PC-3 (cell line): ENCODE results near the gene CHD2. TPM values are rescaled to one million over a fixed set of nuclear protein-coding genes. Genes with fewer than 3 reads are reported as not detected.

Source experiments
- ATAC-seq: fragments of 200-7000 bp; cut with Tn5 transposase; 2 replicates; pipeline ENCODE4 v1.9.1; 2020; ENCODE audit warnings: mild to moderate bottlenecking, moderate library complexity
- BruUV-seq: library from RNA; stranded (reverse); fragments of 400-500 nt; replicated peaks from 2 replicates; lab custom pipeline; 2021; lab: Mats Ljungman, UMichigan
- CTCF ChIA-PET: fragments of 300-600 bp; sonication (Branson Sonifier 250); formaldehyde crosslinking; loops from one replicate; lab custom pipeline; 2022; ENCODE audit warnings: antibody characterized with exemption; lab: Charles Lee
- POLR2A ChIA-PET: fragments of 300-600 bp; sonication (Branson Sonifier 250); formaldehyde crosslinking; loops from one replicate; lab custom pipeline; 2022; ENCODE audit warnings: antibody characterized with exemption; ENCODE audit not compliant: unreplicated experiment; lab: Charles Lee
- DNase-seq: peaks from one replicate; pipeline ENCODE4 v3.0.0-alpha.2; 2015
- H2AFZ ChIP-seq: fragments of 300-600 bp; sonication (generic); 2 replicates; pipeline ENCODE4 v1.6.0; 2016; ENCODE audit warnings: antibody characterized with exemption, low read length
- H3F3A ChIP-seq: fragments of 300-600 bp; sonication (generic); one replicate; pipeline ENCODE4 v1.6.0; 2017; ENCODE audit warnings: antibody characterized with exemption, low read length, control low read depth, mild to moderate bottlenecking; ENCODE audit not compliant: unreplicated experiment
- H3K27ac ChIP-seq: fragments of 300-600 bp; sonication (generic); 2 replicates; pipeline ENCODE4 v1.5.1; 2016; ENCODE audit warnings: mild to moderate bottlenecking, low read length
- H3K27me3 ChIP-seq: fragments of 300-600 bp; sonication (generic); 2 replicates; pipeline ENCODE4 v1.6.1; 2016; ENCODE audit warnings: low read length, mixed read lengths
- H3K36me3 ChIP-seq: fragments of 300-600 bp; sonication (generic); 2 replicates; pipeline ENCODE4 v1.6.1; 2016; ENCODE audit warnings: low read depth, mixed run types, low read length, mixed read lengths
- H3K4me1 ChIP-seq: fragments of 300-600 bp; sonication (generic); 2 replicates; pipeline ENCODE4 v1.5.1; 2016; ENCODE audit warnings: low read length; ENCODE audit not compliant: insufficient read depth
- H3K4me2 ChIP-seq: fragments of 300-600 bp; sonication (generic); 2 replicates; pipeline ENCODE4 v1.6.0; 2016; ENCODE audit warnings: low read length
- H3K4me3 ChIP-seq: fragments of 300-600 bp; sonication (generic); 2 replicates; pipeline ENCODE4 v1.5.1; 2016; ENCODE audit warnings: mild to moderate bottlenecking, low read length, mixed read lengths
- H3K79me2 ChIP-seq: fragments of 300-600 bp; sonication (generic); 2 replicates; pipeline ENCODE4 v1.6.1; 2017; ENCODE audit warnings: low read length, mixed read lengths
- H3K9ac ChIP-seq: fragments of 300-600 bp; sonication (generic); 2 replicates; pipeline ENCODE4 v1.6.0; 2016; ENCODE audit warnings: mild to moderate bottlenecking, low read length
- H3K9me2 ChIP-seq: fragments of 300-600 bp; sonication (generic); replicated peaks from 2 replicates; pipeline ENCODE4 v1.6.1; 2016; ENCODE audit warnings: mixed run types, low read length, mixed read lengths
- H3K9me3 ChIP-seq: fragments of 300-600 bp; sonication (generic); 2 replicates; pipeline ENCODE4 v1.6.1; 2016; ENCODE audit warnings: low read length, mixed read lengths
- H4K20me1 ChIP-seq: fragments of 300-600 bp; sonication (generic); 2 replicates; pipeline ENCODE4 v1.6.1; 2016; ENCODE audit warnings: low read length, mixed read lengths
- EZH2 ChIP-seq: fragments of 300-600 bp; sonication (generic); IDR thresholded peaks from one replicate; pipeline ENCODE4 v1.6.1; 2017; ENCODE audit warnings: antibody characterized with exemption, mild to moderate bottlenecking, low read length; ENCODE audit not compliant: unreplicated experiment
- EZH2phosphoT487 ChIP-seq: fragments of 300-600 bp; sonication (generic); IDR thresholded peaks from 2 replicates; pipeline ENCODE4 v1.6.1; 2018; ENCODE audit warnings: mild to moderate bottlenecking, antibody characterized with exemption, low read length, borderline replicate concordance
- intact Hi-C: fragments of 100-400 bp; cut with micrococcal nuclease; formaldehyde crosslinking; loops from 2 replicates; pipeline ENCODE4 v1.9.0; 2023
- total RNA-seq: library from RNA; depleted of rRNA; stranded (reverse); fragments of >200 nt; gene quantifications from 2 replicates; pipeline ENCODE4 v1.2.3, GENCODE V29; 2014
- TF ChIP-seq, protein P1 (sequence below): fragments of 300-600 bp; sonication (generic); conservative IDR thresholded peaks from 2 replicates; pipeline ENCODE4 v1.5.1; 2017; ENCODE audit warnings: antibody characterized with exemption, low read depth, mild to moderate bottlenecking, low read length

Gene CHD2
- total RNA-seq, 1 experiment from 2014 or later: 42.7 TPM

DNA sequence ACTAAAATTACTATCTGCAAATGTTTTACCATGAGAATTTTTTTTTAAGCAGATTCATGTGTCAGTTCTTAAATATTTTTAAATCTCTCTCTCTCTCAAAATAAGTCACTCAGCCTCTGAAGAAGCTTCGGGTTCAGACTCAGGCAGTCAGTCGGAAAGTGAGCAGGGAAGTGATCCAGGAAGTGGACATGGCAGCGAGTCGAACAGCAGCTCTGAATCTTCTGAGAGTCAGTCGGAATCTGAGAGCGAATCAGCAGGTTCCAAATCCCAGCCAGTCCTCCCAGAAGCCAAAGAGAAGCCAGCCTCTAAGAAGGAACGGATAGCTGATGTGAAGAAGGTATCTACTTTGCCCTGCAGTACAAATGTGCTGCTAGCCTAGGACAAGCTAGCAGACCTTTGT, 24.1 kb downstream of the CHD2 start:
- no peak overlapping the region for H3K4me2 ChIP-seq
- CTCF ChIA-PET: no interaction called here

DNA sequence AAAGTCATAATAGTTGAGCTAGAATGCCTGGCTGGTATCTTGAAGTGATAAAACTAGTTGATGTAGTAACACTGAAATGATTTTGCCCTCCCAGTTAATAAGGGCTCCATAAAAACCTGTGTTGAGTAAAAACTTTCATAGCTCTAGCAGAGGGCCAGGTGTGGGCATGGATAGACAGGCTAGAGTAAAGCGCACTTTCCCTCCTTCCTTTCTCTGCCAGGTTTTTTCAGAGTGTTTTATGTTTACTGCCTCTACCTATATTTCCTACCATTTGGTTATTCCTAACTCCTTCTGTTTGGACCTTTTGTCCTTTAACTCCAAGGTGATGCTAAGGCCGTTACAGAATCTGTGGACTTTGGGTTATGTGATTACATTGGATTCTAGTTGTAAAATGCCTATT, 25.3 kb downstream of the CHD2 start:
- peaks cover 74% of the 10 kb centered on the region for H3K36me3 ChIP-seq
- H3K79me2 ChIP-seq: peaks cover 83% of the 10 kb centered on the region
- H2AFZ ChIP-seq: no peak overlapping the region
- no peaks in the 10 kb centered on the region for H3K9me2 ChIP-seq
- H3K4me1 ChIP-seq: peaks cover 44% of the 10 kb centered on the region
- H3K4me2 ChIP-seq: no peak overlapping the region
- DNase-seq (no peak), ATAC-seq (no peak)
- H3K9me3 ChIP-seq: no peaks in the 10 kb centered on the region
- H3K4me3 ChIP-seq: no peak overlapping the region
- intact Hi-C loops: no loop called here
- no peaks in the 10 kb centered on the region for H3K27me3 ChIP-seq
- POLR2A ChIA-PET: no interaction called here
- H3K27ac ChIP-seq: no peak overlapping the region
- TF ChIP-seq EZH2phosphoT487: no peak
- TF ChIP-seq, protein P1, sequence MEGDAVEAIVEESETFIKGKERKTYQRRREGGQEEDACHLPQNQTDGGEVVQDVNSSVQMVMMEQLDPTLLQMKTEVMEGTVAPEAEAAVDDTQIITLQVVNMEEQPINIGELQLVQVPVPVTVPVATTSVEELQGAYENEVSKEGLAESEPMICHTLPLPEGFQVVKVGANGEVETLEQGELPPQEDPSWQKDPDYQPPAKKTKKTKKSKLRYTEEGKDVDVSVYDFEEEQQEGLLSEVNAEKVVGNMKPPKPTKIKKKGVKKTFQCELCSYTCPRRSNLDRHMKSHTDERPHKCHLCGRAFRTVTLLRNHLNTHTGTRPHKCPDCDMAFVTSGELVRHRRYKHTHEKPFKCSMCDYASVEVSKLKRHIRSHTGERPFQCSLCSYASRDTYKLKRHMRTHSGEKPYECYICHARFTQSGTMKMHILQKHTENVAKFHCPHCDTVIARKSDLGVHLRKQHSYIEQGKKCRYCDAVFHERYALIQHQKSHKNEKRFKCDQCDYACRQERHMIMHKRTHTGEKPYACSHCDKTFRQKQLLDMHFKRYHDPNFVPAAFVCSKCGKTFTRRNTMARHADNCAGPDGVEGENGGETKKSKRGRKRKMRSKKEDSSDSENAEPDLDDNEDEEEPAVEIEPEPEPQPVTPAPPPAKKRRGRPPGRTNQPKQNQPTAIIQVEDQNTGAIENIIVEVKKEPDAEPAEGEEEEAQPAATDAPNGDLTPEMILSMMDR: no peak
- TF ChIP-seq EZH2: no peak
- CTCF ChIA-PET: no interaction called here
- no peak overlapping the region for H3K9ac ChIP-seq
- peaks cover 6% of the 10 kb centered on the region for H3F3A ChIP-seq
- no TSS peak for BruUV-seq
- no peaks in the 10 kb centered on the region for H4K20me1 ChIP-seq

More for the DNA sequence above, 24.1 kb downstream of the CHD2 start:
- Histone ChIP-seq H3K9me3 (no peaks in the 10 kb centered on the region), H3K4me1 (peaks cover 47% of the 10 kb centered on the region), H3K9ac (no peak overlapping the region), H3K79me2 (peaks cover 86% of the 10 kb centered on the region), H3F3A (peaks cover 10% of the 10 kb centered on the region), H3K36me3 (peaks cover 66% of the 10 kb centered on the region), H3K27ac (no peak overlapping the region), H4K20me1 (no peaks in the 10 kb centered on the region), H2AFZ (no peak overlapping the region), H3K9me2 (no peaks in the 10 kb centered on the region), H3K27me3 (no peaks in the 10 kb centered on the region), H3K4me3 (no peak overlapping the region)
- DNase-seq (no peak), ATAC-seq (no peak)
- intact Hi-C loops: no loop called here
- no peak for TF ChIP-seq EZH2phosphoT487
- TF ChIP-seq EZH2: no peak
- TF ChIP-seq, protein P1: no peak
- BruUV-seq: no TSS peak
- POLR2A ChIA-PET: no interaction called here

DNA sequence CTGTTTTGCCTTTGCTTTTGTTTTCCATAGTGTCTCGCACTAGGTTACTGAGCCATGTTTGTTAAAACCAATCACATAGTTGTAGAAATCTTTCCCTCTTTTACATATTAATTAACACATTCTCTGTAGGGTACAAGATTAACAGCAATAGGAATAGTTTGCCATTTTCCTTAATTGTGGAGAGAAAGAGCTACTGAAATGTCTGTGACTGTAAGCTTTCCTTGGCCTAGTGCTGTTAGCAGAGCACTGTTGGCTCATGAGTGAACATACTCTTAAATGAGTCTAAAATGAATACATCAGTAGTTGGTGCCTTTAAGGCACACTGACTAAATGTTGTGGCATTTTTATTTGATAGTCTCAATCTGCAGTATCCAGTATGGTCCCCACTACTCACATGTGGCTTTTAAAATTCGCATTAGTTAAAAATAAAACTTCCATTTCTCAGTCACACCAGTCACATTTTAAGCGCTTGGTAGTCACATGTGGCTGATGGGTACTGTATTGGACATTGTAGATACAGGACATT, 28.2 kb downstream of the CHD2 start:
- peaks cover 78% of the 10 kb centered on the region for H3K36me3 ChIP-seq

More for the DNA sequence above, 28.2 kb downstream of the CHD2 start:
- no peaks in the 10 kb centered on the region for H3K9me3 ChIP-seq
- DNase-seq (peak; percentile 39), ATAC-seq (peak; percentile 52; the same call in 1 of the 2 replicates)
- TF ChIP-seq, protein P1: no peak
- no peak for TF ChIP-seq EZH2phosphoT487
- no peak for TF ChIP-seq EZH2
- no peaks in the 10 kb centered on the region for H3F3A ChIP-seq
- H3K9ac ChIP-seq: no peak overlapping the region
- ChIA-PET CTCF (no interaction called here), POLR2A (no interaction called here)
- H3K27ac ChIP-seq: no peak overlapping the region
- BruUV-seq: no TSS peak
- H3K4me1 ChIP-seq: peaks cover 21% of the 10 kb centered on the region
- no peak overlapping the region for H3K4me2 ChIP-seq
- H3K9me2 ChIP-seq: no peaks in the 10 kb centered on the region
- no peaks in the 10 kb centered on the region for H3K27me3 ChIP-seq
- no peak overlapping the region for H3K4me3 ChIP-seq
- intact Hi-C loops: no loop called here
- H4K20me1 ChIP-seq: no peaks in the 10 kb centered on the region
- no peak overlapping the region for H2AFZ ChIP-seq
- H3K79me2 ChIP-seq: peaks cover 65% of the 10 kb centered on the region
